ENCODE results near the gene CD163L1.
"Not testable (repeated sequence)": the region's sequence is repeated elsewhere in the genome, so short reads cannot be mapped to it uniquely, and the experiment has no call there.

The CD163L1 gene

DNA sequence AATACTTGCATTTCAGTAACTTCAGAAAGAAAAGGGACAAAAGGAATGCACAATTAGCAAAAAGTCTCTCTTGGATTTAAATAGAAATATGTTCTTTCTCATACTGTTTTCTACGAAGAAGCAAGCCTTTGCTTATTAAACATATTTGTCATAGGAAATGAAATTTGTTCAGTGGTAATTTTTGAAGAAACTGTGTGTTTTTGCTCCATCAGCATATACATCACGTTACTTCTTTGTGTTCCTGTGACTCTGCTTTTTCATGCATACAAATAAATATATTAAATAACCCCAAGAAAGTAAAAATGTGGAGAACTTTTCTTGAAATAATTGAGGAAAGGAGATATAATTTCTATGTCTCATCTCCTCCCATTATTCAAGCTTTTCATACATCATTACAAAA, 39.7 kb downstream of the CD163L1 start:
- DNase-seq (ENCODE audit: low read depth in 3 of 3): no peak

DNA sequence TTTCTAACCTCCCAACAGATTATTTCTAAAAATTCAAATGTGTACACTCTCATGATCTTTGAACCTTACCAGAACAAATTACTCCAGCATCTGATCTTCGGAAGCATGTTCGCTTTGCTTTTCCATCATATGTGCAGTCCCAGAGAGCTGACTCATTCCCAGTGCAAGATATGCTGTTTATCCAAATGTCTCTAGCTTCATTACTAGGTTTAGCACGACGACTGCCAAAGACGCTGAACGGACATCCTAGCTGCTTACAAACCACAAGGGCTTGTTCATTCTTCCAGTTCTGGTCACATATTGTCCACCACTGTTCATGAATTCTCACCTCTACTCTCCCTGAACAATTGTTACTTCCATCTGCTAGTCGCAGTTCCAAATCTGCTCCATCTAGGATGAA, 40.5 kb downstream of the CD163L1 start:
- no peak for DNase-seq (ENCODE audit: low read depth in 3 of 3)

DNA sequence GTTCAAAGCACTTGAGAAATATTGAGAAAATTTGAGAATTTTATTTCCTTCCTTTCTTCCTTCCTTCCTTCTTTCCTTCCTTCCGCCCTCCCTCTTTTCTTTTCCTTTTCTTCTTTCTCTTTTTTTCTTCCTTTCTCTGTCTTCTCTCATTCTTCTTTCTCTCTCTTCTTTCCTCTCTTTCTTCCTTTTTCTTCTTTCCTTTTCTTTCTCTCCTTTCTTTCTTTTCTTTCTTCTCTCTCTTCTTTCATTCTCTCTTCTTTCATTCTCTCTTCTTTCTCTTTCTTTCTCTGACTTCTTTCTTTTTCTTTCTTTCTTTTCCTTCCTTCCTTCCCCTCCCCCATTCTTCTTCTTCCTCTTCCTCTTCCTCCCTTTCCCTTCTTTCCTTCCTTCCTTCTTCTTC, 44.9 kb downstream of the CD163L1 start:
- no peak for DNase-seq (ENCODE audit: low read depth in 3 of 3)

DNA sequence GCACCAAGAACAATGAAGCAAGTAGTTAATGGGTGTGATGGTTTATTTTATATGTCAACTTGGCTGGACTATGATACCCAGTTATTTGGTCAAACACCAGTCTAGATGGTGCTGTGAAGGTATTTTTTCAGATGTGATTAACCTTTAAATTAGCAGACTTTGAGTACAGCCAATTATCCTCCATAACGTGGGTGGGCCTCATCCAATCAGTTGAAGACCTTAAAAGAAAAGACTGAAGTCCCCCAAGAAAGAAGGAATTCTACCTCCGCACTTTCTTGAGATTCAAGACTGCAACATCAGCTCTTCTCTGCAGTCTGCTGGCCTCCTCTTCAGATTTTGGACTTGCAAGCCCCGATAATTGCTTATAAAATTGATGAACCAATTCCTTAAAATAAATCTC, 47.5 kb downstream of the CD163L1 start:
- DNase-seq (ENCODE audit: low read depth in 3 of 3): no peak

DNA sequence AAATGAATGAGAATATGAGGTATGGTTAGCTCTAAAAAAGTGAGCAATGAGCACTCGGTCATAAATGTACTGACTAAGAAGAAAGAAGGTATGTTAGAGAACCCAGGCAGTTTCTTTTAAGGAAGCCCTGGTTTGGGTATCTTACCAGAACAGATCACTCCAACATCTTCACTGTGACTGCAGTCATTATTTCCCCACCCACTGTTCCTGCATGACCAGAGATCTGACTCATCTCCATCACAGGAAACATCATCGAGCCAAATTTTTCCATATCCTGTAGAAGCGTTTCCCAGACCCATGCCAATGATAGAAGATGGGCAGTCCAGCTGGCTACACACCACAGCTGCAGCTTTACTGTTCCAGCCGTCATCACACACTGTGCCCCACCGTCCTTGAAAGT, 48.0 kb downstream of the CD163L1 start:
- no peak for DNase-seq (ENCODE audit: low read depth in 3 of 3)

DNA sequence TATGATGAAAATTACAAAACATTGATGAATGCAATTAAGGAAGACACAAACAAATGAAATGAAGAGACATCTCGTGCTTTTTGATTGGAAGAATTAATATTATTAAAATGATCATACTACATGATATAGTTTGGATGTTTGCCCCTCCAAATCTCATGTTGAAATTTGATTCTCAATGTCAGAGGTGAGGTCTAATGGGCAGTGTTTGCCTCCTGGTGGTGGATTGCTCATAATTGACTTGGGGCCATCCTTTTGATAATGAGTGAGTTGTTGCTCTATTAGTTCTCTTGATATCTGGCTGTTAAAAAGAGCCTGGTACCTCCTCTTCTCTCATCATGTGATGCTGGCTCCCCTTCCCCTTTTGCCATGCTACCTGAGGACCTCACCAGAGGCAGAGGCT, 56.7 kb downstream of the CD163L1 start:
- DNase-seq (ENCODE audit: low read depth in 3 of 3): no peak

DNA sequence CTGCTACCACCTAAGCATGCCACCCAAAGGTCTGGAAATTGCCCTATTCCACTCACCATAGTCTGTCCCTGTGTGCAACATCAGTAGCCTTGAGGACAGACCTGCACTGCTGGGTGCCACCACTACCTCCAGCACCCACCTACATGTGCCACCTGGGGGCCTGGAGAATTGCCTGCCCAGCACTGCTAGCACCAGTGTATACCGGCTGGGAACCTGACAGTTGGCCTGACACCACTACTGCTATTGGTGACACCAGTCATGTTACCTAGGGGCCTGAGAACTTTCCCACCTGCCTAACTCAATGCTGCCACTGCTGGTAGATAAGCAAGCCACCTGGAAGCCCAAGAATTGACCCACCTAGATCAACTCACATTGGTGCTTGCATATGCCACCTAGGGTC, 60.8 kb downstream of the CD163L1 start:
- DNase-seq (ENCODE audit: low read depth in 3 of 3): no peak

DNA sequence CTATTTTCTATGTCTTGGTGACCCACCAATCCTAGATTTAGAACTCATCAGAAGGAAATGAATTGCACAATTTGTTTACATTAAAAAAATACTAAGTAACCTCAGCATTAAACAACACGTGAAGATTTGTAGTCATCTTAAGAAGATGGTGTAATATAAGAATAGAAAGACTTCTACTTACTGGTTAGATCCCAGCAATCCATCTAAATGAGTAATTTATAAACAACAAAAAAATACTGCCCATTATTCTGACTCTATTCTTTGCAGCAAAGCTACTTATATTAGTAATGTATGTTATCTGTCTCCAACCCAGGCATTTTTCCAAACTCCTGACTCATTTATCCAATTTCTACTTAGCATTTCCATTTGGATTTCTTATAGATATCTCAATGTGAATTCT, 67.8 kb downstream of the CD163L1 start:
- no peak for DNase-seq (ENCODE audit: low read depth in 3 of 3)

DNA sequence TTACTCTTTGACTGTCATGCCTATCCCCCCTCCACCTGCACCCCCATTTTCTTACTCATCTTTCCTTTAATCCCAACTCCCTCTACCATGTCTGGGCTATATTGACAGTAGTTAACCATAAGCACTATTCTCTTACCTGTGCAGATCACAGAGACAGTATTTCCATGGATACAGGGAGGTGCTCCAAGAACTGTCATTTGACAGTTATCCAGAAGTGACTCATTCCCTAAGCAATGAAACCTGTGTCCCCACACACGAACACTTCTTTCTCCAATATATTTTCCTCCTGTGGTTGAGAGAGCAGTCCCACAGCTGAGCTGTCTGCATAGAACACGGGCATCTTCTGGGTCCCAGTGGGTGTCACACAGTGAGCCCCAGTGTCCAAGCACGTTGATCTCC, 68.8 kb downstream of the CD163L1 start:
- no peak for DNase-seq (ENCODE audit: low read depth in 3 of 3)

DNA sequence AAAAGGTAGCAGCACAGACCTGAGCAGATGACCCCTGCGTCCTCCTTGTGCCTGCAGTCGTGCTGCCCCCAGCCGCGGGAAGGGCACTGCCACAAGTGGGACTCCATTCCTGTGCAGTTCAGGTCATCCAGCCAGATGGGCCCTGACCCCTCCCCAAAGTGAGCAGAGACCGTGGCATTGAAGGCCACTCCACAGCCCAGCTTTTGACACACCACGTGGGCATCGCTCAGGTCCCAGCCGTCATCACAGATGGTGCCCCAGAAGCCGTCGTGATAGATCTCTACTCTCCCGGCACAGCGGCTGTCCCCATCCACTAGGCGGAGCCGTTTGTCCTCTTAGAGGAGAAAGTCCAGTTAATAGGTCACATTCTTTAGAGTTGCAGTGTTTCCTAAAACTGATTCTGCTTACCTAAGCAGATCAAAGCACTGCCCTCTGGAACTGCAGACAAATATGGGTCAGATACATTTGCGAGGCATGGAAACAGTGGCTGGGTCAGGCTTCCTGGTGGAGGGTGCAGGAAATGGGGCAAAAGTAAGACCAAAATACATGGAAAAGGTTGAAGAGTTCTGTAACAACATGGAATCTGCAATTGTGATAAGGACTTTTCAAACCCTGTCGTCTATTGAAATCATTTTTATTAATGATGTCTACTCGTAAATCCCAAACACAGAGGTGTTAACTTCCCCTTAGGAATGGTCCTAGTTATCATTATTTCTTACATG, 69.4 kb downstream of the CD163L1 start:
- DNase-seq (ENCODE audit: low read depth in 3 of 3): peak in 1 of 3 experiments; percentile 4

DNA sequence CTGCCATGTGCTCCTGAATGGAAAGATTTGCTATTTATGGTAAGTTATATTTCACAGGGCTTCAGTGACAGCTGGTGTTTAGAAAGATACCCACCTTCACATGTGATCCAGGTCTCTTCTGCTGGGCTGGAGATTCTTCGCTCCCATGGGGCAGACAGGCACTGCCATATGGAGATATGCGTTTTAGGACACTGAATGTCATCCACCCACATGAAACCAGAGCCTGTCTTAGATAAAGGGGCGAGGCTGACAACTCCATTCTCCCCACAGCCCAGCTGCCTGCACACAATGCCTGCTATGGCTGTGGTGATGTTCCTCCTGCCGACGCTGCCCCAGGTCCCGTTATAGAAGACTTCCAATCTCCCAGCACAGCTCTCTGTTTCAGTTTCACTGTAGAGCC, 70.7 kb downstream of the CD163L1 start:
- no peak for DNase-seq (ENCODE audit: low read depth in 3 of 3)

DNA sequence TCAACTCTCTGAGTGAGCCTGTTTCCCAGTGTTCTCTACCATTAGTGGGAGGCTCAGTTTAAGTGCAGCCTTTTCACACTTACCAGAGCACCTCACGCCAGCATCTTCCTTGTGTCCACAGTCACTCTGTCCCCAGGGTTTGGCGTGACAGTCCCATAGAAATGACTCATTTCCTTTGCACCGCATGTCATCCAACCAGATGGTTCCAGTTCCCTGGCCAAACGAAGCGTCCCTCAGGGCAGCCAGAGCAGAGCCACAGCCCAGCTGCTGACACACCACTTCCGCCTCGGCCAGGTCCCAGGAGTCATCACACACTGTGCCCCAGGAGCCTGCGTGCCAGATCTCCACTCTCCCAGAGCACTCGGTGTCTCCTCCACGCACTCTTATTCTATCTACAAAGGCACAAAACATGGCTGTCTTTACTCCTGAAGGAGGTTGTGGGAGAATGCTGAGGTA, 74.7 kb downstream of the CD163L1 start:
- no peak for DNase-seq (ENCODE audit: low read depth in 3 of 3)

DNA sequence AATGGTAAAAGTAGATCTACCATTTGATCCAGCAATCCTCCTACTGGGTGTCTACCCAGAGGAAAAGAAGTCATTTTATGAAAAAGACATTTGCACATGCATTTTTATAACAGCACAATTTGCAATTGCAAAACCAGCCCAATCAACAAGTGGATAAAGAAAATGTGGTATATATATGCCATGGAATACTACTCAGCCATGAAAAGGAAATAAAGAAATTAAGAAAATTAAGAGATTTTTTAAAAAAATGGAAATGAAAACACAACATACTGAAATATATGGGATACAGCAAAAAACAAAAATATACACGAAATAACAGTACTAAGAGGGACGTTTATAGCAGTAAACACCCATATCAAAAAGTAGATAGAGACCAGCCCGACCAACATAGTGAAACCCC, 81.2 kb downstream of the CD163L1 start:
- DNase-seq (ENCODE audit: low read depth in 3 of 3): no peak

DNA sequence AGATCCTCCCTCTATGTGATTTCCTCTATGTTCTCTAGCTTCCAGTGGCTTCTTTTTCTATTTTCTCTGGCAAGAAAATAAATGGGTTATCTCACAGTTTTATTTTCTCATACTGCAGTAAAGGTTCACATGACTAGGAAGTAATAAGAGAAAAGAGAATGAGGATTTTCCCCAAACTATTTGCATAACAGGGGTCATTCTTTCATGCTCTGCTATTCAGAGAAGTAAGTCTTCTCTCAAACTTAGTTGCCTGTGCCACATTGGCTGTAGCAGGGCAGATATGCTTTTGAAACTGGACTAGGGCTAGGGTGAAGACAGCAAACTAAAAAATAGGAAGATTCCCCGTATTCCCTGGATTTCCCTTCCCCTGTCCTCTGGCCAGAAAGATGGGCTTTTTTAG, 82.7 kb downstream of the CD163L1 start:
- no peak for DNase-seq (ENCODE audit: low read depth in 3 of 3)

DNA sequence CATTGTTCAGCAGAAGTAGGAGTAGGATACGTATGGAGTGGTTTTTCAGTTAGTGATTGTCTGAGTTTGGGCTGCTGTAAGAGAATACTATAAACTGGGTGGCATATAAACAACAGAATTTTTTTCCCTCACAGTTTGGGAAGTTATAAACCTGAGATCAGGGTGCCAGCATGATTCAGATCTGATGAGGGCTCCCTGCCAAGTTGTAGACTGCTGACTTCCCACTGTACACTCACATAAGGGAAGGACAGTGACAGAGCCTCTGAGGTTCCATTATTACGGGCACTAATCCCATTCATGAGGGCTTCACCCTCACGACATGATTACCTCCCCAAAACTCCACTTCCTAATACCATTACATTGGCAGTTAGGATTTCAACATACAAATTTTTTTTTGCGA, 89.4 kb downstream of the CD163L1 start:
- DNase-seq (ENCODE audit: low read depth in 3 of 3): no peak

DNA sequence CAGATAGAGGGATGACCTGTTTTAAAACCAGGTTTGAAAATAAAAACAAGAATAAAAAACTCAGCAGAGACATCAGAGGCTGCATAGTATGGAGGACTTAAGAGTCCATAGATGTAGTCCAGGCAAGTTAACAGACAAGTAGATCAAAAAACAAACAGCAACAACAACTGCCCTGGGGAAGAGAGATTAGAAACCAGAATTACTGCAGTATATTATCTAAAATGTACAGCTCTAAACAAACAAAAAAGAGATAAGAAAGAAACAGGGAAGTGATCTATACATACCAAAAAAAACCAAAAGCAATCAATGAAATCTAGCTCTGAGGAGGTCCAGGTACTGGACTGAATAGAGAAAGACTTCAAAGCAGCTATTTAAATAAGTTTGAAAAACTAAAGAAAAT, 91.3 kb downstream of the CD163L1 start:
- DNase-seq (ENCODE audit: low read depth in 3 of 3): no peak

DNA sequence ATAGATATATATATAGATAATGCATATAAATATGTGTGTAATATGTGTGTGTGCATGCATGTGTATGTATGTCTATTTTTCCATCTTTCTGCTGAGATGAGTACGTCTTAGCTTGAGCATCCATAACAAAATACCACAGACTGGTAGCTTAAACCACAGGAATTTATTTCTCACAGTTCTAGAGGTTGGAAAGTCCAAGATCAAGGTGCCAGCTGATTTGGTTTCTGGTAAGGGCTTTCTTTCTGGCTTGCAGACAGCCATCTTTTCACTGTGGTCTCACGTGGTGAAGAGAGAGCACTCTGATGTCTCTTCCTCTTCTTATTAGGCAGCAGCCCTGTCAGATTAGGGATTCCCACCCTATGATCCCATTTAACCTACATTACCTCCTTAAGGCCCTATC, 92.8 kb downstream of the CD163L1 start:
- no peak for DNase-seq (ENCODE audit: low read depth in 3 of 3)

DNA sequence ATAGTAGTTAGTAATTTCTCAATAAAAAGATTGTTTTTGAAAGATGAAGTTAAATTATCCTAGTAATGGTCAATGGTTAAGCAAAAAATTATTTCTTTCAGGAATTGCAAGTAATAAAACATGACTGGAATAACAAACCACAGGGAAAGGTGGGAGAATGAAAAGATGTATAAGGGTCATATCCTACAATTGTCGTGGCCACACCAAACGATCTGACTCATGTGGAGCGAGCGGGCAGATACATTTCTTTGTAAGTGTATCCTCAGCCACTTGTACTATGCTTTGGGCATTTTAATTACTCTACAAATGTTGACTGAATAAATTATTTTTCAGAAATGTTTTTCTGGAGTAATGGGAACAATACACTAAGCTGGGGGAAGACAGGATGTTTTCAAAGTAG, 94.5 kb downstream of the CD163L1 start:
- no peak for DNase-seq (ENCODE audit: low read depth in 3 of 3)

DNA sequence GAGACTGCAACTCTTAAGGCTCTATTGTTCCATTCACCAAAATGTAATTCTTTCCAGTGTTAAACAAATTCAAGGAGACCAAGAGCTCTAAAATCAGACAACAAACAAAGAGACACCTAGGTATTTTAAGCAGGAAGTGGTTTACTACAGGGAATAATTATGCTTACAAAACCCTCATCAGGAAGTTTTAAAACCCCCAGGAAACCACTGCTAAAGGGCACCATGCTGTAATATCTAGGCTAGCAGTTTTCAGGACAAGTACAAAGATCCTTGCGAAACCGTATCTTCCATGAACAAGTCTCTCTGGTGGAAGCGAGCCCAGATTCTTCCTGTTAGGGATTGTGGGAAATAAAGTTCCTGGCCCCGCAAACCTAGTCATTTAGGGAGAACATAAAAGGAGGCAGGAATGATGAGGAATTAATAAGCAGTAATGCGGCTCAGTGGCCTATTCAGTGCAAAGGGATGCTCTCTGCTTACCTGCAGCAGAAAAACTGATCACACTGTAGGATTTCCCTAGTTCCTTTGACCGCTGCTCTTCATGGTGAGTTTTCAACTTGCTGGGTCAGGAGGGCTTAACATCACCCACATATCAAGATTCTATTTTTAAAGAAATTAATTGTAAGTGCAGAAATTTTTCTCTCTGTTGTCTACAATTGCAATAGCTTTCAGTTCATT, 97.3 kb downstream of the CD163L1 start:
- no peak for DNase-seq (ENCODE audit: low read depth in 3 of 3)

DNA sequence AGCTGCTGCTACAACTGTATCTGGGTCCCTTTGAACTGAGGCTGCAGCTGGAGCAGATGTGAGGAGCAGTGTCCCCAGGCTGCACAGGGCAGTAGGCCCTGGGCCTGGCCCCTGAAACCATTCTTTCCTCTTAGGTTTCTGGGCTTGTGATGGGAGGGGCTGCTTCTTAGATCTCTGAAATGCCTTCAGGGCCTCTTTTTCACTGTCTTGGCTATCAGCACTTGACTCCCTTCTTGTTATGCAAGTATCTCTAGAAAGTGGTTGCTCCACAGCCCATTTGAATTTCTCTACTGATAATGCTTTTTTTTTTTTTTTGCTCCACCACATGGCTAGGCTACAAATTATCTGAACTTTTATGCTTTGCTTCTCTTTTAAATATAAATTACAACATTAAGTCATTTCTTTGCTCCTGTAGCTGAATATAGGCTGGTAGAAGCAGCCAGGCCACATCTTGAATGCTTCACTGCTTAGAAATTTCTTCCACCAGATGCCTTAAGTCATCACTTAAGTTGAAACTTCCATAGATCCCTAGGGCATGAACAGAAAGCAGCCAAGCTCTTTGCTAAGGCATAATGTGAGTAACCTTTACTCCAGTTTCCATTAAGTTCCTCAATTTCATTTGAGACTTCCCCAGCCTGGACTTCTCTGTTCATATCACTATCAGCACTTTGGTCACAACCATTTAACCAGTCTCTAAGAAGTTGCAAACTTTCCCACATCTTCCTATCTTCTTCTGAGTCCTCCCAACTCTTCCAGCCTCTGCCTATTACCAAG, 98.9 kb downstream of the CD163L1 start:
- no peak for DNase-seq (ENCODE audit: low read depth in 3 of 3)

DNA sequence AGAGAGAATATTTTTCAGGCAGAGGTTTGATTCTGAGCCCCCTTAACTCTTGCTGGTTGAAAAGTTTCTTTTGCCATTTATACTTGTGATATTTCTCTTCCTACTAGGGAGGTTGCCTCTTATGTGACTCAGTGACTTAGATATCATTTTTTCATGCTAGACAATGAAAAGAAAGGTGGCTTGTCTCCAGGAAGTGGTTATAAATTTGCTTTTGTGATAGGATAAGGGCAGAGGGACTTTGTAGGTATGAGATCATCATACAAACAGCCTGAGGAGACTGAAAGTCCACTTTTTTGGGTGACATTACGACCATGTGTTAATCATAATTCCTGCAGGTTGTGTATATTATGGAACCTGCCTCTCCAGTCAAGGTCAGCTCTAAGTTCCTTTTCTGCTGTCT, 104.3 kb downstream of the CD163L1 start:
- DNase-seq (ENCODE audit: low read depth in 3 of 3): no peak

DNA sequence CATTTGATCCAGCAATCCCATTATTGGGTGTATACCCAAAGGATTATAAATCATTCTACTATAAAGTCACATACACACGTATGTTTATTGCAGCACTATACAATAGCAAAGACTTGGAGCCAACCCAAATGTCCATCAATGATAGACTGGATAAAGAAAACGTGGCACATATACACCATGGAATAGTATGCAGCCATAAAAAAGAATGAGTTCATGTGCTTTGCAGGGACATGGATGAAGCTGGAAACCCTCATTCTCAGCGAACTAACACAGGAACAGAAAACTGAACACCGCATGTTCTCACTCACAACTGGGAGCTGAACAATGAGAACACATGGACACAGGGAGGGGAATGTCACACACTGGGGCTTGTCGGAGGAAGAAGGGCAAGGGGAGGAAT, 106.2 kb downstream of the CD163L1 start:
- not testable (repeated sequence) for DNase-seq (ENCODE audit: low read depth in 3 of 3)

DNA sequence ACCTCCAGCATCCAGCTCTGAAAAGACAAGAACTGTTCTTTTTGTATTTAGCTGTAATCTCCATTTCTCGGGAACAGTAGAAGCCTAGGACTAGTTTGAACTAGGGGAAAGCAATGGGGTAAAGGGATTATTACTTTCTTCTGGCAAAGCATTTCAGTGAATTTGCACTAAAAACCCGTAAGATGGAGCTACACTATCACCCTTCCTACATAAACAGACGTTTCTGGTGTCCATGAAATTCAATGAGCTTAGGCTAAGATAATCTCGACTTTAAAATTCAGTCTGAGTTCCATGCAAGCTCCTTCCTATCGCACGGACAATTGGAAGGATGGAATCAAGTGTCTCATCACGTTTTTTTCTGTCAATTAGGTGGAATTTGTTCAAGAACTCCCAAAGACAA, 116.0 kb downstream of the CD163L1 start:
- no peak for DNase-seq (ENCODE audit: low read depth in 3 of 3)
